Fibroblast of lung (primary cell): ENCODE data around the gene TEX2. TPM values are rescaled to one million over a fixed set of nuclear protein-coding genes. Genes with fewer than 3 reads are reported as not detected.

ENCODE experiments used
- DNase-seq, 2 donors: peaks; one replicate each; pipeline versions ENCODE4 v3.0.0 to v3.0.0-alpha.2; 2010; ENCODE audit warnings: low read depth in 2 of 2
- H2AFZ ChIP-seq: 2 replicates; pipeline ENCODE4 v1.5.1; 2012; ENCODE audit warnings: low read length, control low read depth, inconsistent platforms
- H3K27ac ChIP-seq: 2 replicates; pipeline ENCODE4 v1.5.1; 2011; ENCODE audit warnings: low read length, control low read depth; ENCODE audit not compliant: insufficient read depth
- H3K27me3 ChIP-seq: 2 replicates; pipeline ENCODE4 v1.5.1; 2011; ENCODE audit warnings: mild to moderate bottlenecking, low read length; ENCODE audit not compliant: control insufficient read depth, insufficient read depth
- H3K36me3 ChIP-seq: 2 replicates; pipeline ENCODE4 v1.5.1; 2011; ENCODE audit warnings: low read length; ENCODE audit not compliant: control insufficient read depth, insufficient read depth
- H3K4me1 ChIP-seq: 2 replicates; pipeline ENCODE4 v1.5.1; 2011; ENCODE audit warnings: low read length; ENCODE audit not compliant: control insufficient read depth, insufficient read depth; ENCODE audit errors: extremely low read depth
- H3K4me2 ChIP-seq: 2 replicates; pipeline ENCODE4 v1.5.1; 2011; ENCODE audit warnings: low read length, control low read depth; ENCODE audit not compliant: insufficient read depth; ENCODE audit errors: extremely low read depth
- H3K4me3 ChIP-seq, 4 experiments: fragments of 200-600 bp in 1 of 4; sonication (generic) in 1 of 4; replicated peaks in 1 of 4; 2 replicates each; pipeline ENCODE4 v1.5.1; 2011 to 2016; ENCODE audit warnings: low read length in 4 of 4, low read depth in 3 of 4, mild to moderate bottlenecking in 3 of 4, control low read depth in 2 of 4, inconsistent platforms in 1 of 4, mixed read lengths in 1 of 4; ENCODE audit not compliant: insufficient read depth in 1 of 4; ENCODE audit errors: control extremely low read depth in 1 of 4
- H3K79me2 ChIP-seq: 2 replicates; pipeline ENCODE4 v1.5.1; 2012; ENCODE audit warnings: mild to moderate bottlenecking, low read length, inconsistent platforms; ENCODE audit not compliant: control insufficient read depth, insufficient read depth
- H3K9ac ChIP-seq: 2 replicates; pipeline ENCODE4 v1.5.1; 2011; ENCODE audit warnings: mild to moderate bottlenecking, low read length, control low read depth; ENCODE audit not compliant: insufficient read depth
- H3K9me3 ChIP-seq: 2 replicates; pipeline ENCODE4 v1.5.1; 2012; ENCODE audit warnings: low read depth, low read length; ENCODE audit not compliant: control insufficient read depth, insufficient read depth
- H4K20me1 ChIP-seq: 2 replicates; pipeline ENCODE4 v1.5.1; 2011; ENCODE audit warnings: low read length; ENCODE audit not compliant: control insufficient read depth, insufficient read depth; ENCODE audit errors: extremely low read depth
- EZH2 ChIP-seq: IDR thresholded peaks from 2 replicates; pipeline ENCODE4 v1.5.1; 2012; ENCODE audit warnings: low read length, control low read depth, mild to moderate bottlenecking; ENCODE audit errors: missing control alignments
- polyA minus RNA-seq: library from RNA; depleted of rRNA, polyadenylated mRNA; stranded (reverse); fragments of >200 nt; gene quantifications from 2 replicates; pipeline ENCODE4 v1.2.3, GENCODE V29; 2011; ENCODE audit warnings: low replicate concordance
- polyA plus RNA-seq, 2 donors: library from polyadenylated mRNA; depleted of rRNA in 1 of 2; stranded (reverse) in 1 of 2; unstranded in 1 of 2; fragments of >200 nt; gene quantifications; 2 replicates each; pipeline ENCODE4 v1.2.1, GENCODE V29; 2011 to 2012; ENCODE audit warnings: missing spikeins in 1 of 2
- total RNA-seq: library from RNA; depleted of rRNA; stranded (reverse); fragments of >200 nt; gene quantifications from 2 replicates; pipeline ENCODE4 v1.2.1, GENCODE V29; 2014
- TF ChIP-seq, protein P1 (sequence below), 2 donors: IDR thresholded peaks in 1 of 2; conservative IDR thresholded peaks in 1 of 2; 1 replicate in 1 of 2; 2 replicates in 1 of 2; pipeline ENCODE4 v1.5.1; 2011 to 2012; ENCODE audit warnings: low read length in 2 of 2, control low read depth in 1 of 2, inconsistent platforms in 1 of 2, low read depth in 1 of 2, mild to moderate bottlenecking in 1 of 2

Gene TEX2
- 23.6 and 33.4 TPM in 2 replicates for total RNA-seq
- polyA plus RNA-seq = 18.6 and 25.6 TPM in 2 replicates
- 16.2 and 18.9 TPM in 2 replicates for polyA plus RNA-seq (2012)
- polyA minus RNA-seq = 25.8 and 39.4 TPM in 2 replicates

GRCh38 chr17:64263000-64263766 lies at the start of gene TEX2:
TEX2 (minus strand) TSS chr17:64263260; CDS start chr17:64214217, 49,043 bp downstream.
- peak within 1 kb of the TSS; percentile 73 for H3K9ac ChIP-seq
- peak within 1 kb of the TSS; percentile 51 for H3K27ac ChIP-seq
- peak within 1 kb of the TSS; percentile 80 to 92 (median 88) for H3K4me3 ChIP-seq
- peak within 1 kb of the TSS; percentile 99 for H2AFZ ChIP-seq
- DNase-seq = peak; percentile 78 to 82
- H3K4me2 ChIP-seq = peak within 1 kb of the TSS; percentile 99
- no peaks in the 10 kb centered on the region for H3K36me3 ChIP-seq
- peaks cover 5% of the 10 kb centered on the region for H3K4me1 ChIP-seq
- H3K79me2 ChIP-seq = peaks cover 13% of the 10 kb centered on the region
- H4K20me1 ChIP-seq = no peaks in the 10 kb centered on the region
- H3K27me3 ChIP-seq = peaks cover 14% of the 10 kb centered on the region
- no peaks in the 10 kb centered on the region for H3K9me3 ChIP-seq
- TF ChIP-seq EZH2 = no peak
- TF ChIP-seq, protein P1, sequence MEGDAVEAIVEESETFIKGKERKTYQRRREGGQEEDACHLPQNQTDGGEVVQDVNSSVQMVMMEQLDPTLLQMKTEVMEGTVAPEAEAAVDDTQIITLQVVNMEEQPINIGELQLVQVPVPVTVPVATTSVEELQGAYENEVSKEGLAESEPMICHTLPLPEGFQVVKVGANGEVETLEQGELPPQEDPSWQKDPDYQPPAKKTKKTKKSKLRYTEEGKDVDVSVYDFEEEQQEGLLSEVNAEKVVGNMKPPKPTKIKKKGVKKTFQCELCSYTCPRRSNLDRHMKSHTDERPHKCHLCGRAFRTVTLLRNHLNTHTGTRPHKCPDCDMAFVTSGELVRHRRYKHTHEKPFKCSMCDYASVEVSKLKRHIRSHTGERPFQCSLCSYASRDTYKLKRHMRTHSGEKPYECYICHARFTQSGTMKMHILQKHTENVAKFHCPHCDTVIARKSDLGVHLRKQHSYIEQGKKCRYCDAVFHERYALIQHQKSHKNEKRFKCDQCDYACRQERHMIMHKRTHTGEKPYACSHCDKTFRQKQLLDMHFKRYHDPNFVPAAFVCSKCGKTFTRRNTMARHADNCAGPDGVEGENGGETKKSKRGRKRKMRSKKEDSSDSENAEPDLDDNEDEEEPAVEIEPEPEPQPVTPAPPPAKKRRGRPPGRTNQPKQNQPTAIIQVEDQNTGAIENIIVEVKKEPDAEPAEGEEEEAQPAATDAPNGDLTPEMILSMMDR (conservative IDR thresholded peaks at IDR 0.05 in 1 of 2, IDR thresholded peaks at IDR 0.05 in 1 of 2; ENCODE audit: low read depth in 1 of 2, low read length in 2 of 2) = no peak

DNA sequence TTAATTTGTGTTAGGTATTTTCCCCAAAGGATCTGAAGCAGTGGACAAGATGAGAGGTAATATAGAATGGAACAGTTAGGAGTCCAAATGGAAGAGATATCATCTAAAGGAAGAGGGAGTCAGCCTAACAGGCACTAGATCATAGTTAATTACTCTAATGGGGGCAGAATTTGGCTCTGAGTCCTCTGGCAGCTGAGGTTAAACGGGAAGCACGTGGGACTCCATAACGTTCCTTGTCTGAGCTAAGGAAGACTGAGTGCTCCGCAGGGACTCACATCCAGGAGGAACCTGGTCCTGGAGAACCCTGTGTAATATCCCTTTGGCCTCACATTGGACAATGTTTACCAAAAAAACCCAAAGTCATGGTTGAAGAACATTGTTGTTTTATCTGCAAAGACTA lies 46.6 kb upstream of the TEX2 start:
- no peak for DNase-seq
- H3K4me2 ChIP-seq = no peak overlapping the region
- TF ChIP-seq EZH2 = no peak
- TF ChIP-seq, protein P1 (conservative IDR thresholded peaks at IDR 0.05 in 1 of 2, IDR thresholded peaks at IDR 0.05 in 1 of 2; ENCODE audit: low read depth in 1 of 2, low read length in 2 of 2) = no peak
- no peak overlapping the region for H2AFZ ChIP-seq
- H3K79me2 ChIP-seq = no peaks in the 10 kb centered on the region
- no peaks in the 10 kb centered on the region for H4K20me1 ChIP-seq
- no peaks in the 10 kb centered on the region for H3K36me3 ChIP-seq
- no peak overlapping the region for H3K9ac ChIP-seq
- H3K27me3 ChIP-seq = no peaks in the 10 kb centered on the region
- no peak overlapping the region for H3K27ac ChIP-seq
- no peaks in the 10 kb centered on the region for H3K4me1 ChIP-seq
- no peaks in the 10 kb centered on the region for H3K9me3 ChIP-seq
- H3K4me3 ChIP-seq = no peak overlapping the region

DNA sequence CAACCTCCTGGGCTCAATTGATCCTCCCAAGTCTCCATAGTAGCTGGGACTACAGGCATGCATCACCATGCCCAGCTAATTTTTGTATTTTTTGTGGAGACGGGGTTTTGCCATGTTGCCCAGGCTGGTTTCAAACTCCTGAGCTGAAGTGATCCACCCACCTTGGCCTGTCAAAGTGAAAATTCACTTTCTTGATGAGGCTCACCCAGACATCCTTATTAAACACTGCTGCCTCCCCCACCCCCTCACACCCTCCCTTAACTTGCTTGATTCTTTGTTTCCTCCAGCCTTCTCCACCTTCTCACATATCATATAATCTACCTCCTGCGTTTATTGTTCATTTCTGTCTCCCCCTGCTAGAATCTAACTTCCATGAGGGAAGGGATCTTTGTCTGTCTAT lies 46.0 kb upstream of the TEX2 start:
- no peaks in the 10 kb centered on the region for H3K27me3 ChIP-seq
- no peaks in the 10 kb centered on the region for H4K20me1 ChIP-seq
- no peak overlapping the region for H3K9ac ChIP-seq
- H3K4me3 ChIP-seq = no peak overlapping the region
- DNase-seq = no peak
- no peaks in the 10 kb centered on the region for H3K9me3 ChIP-seq
- no peaks in the 10 kb centered on the region for H3K79me2 ChIP-seq
- no peak overlapping the region for H3K27ac ChIP-seq
- no peak overlapping the region for H3K4me2 ChIP-seq
- no peak overlapping the region for H2AFZ ChIP-seq
- no peak for TF ChIP-seq EZH2
- TF ChIP-seq, protein P1 (conservative IDR thresholded peaks at IDR 0.05 in 1 of 2, IDR thresholded peaks at IDR 0.05 in 1 of 2; ENCODE audit: low read depth in 1 of 2, low read length in 2 of 2) = no peak
- H3K4me1 ChIP-seq = no peaks in the 10 kb centered on the region
- H3K36me3 ChIP-seq = no peaks in the 10 kb centered on the region
